ENCODE measurements around the gene COLEC12. TPM values are rescaled to one million over a fixed set of nuclear protein-coding genes. Genes with fewer than 3 reads are reported as not detected.

The COLEC12 gene
- total RNA-seq, 1 experiment from 2014 or later = not detected

DNA sequence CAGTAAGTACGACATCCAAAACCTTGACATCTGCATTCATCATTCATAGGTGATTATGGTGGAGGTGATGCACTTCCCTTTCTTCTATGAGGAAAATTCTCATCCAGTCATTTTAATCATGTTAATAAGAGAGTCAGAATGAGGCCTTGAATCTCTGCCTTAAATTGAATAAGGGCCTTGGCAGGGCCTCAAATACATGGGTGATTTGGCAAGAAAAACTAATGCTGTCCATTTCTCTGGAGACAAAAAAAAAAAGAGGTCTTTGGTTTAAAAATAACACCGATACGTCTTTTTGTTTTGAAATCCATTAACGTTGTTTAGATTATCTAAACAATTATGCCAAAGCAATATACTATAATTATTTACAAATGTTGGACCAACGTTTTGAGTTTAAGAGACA, 8.1 kb downstream of the COLEC12 start:
- H2AFZ ChIP-seq (ENCODE audit: low read depth, low read length, poor library complexity, severe bottlenecking) = no peak overlapping the region
- H3K27ac ChIP-seq (ENCODE audit: low read depth, low read length) = no peak overlapping the region
- no peak for ATAC-seq
- no TSS peak for BruUV-seq (replicated peaks)
- H3K4me1 ChIP-seq (ENCODE audit: control insufficient read depth in 1 of 2, insufficient read depth in 2 of 2, low read length in 2 of 2) = peaks cover 0 to 11% of the 10 kb centered on the region in 2 experiments; a peak in 2 of 4 replicates
- intact Hi-C loops (cut with micrococcal nuclease) = no loop called here
- no peak overlapping the region for H3K4me2 ChIP-seq (ENCODE audit: low read length)
- H3K36me3 ChIP-seq (ENCODE audit: control insufficient read depth in 1 of 2, insufficient read depth in 2 of 2, low read length in 2 of 2) = no peaks in the 10 kb centered on the region
- RAD21 ChIA-PET (ENCODE audit: low non-redundant PET in 1 of 2, low total read pairs in 2 of 2, uncharacterized antibody in 2 of 2, unreplicated experiment in 2 of 2) = no interaction called here
- H3K79me2 ChIP-seq (ENCODE audit: insufficient read depth, low read length) = no peaks in the 10 kb centered on the region
- H3K27me3 ChIP-seq (ENCODE audit: insufficient read depth, low read length) = peaks cover 20% of the 10 kb centered on the region; the same call in 1 of the 2 replicates
- no peak overlapping the region for H3K4me3 ChIP-seq (replicated peaks in 1 of 2; ENCODE audit: low read depth in 1 of 2, low read length in 2 of 2)
- no peak overlapping the region for H3K9ac ChIP-seq (ENCODE audit: low read length)
- H4K20me1 ChIP-seq (ENCODE audit: insufficient read depth) = no peaks in the 10 kb centered on the region
- no peaks in the 10 kb centered on the region for H3K9me2 ChIP-seq (ENCODE audit: insufficient read depth)
- CTCF ChIA-PET = no interaction called here
- no peak for TF ChIP-seq ZBTB33 (IDR thresholded peaks at IDR 0.05; ENCODE audit: extremely low read depth, insufficient replicate concordance, low read length)
- TF ChIP-seq TCF7L2 (IDR thresholded peaks at IDR 0.05; ENCODE audit: borderline replicate concordance, extremely low read depth, insufficient read depth, insufficient read length) = no peak
- no peak for TF ChIP-seq EZH2phosphoT487 (IDR thresholded peaks at IDR 0.05; ENCODE audit: borderline replicate concordance)
- no peak for TF ChIP-seq SIN3A (IDR thresholded peaks at IDR 0.05; ENCODE audit: low read depth)
- TF ChIP-seq, protein P1, sequence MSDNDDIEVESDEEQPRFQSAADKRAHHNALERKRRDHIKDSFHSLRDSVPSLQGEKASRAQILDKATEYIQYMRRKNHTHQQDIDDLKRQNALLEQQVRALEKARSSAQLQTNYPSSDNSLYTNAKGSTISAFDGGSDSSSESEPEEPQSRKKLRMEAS (IDR thresholded peaks at IDR 0.05) = no peak
- no peak for TF ChIP-seq FOSL1 (IDR thresholded peaks at IDR 0.05; ENCODE audit: low read depth)
- H3K9me3 ChIP-seq (ENCODE audit: control insufficient read depth in 1 of 2, insufficient read depth in 1 of 2, low read depth in 1 of 2, low read length in 2 of 2) = no peaks in the 10 kb centered on the region
- POLR2A ChIA-PET = no interaction called here
- no peak for DNase-seq (ENCODE audit: low read depth, low spot score)

GRCh38 chr18:490624-491023, 9.9 kb downstream of the COLEC12 start:
- H3K9me2 ChIP-seq (ENCODE audit: insufficient read depth) = no peaks in the 10 kb centered on the region
- POLR2A ChIA-PET = no interaction called here
- H3K4me3 ChIP-seq (replicated peaks in 1 of 2; ENCODE audit: low read depth in 1 of 2, low read length in 2 of 2) = no peak overlapping the region
- no peaks in the 10 kb centered on the region for H3K9me3 ChIP-seq (ENCODE audit: control insufficient read depth in 1 of 2, insufficient read depth in 1 of 2, low read depth in 1 of 2, low read length in 2 of 2)
- H4K20me1 ChIP-seq (ENCODE audit: insufficient read depth) = no peaks in the 10 kb centered on the region
- H3K4me2 ChIP-seq (ENCODE audit: low read length) = no peak overlapping the region
- DNase-seq (ENCODE audit: low read depth, low spot score) (no peak), ATAC-seq (no peak)
- intact Hi-C loops (cut with micrococcal nuclease) = no loop called here
- H3K27me3 ChIP-seq (ENCODE audit: insufficient read depth, low read length) = peaks cover 14% of the 10 kb centered on the region; the same call in 1 of the 2 replicates
- H3K79me2 ChIP-seq (ENCODE audit: insufficient read depth, low read length) = no peaks in the 10 kb centered on the region
- H3K4me1 ChIP-seq (ENCODE audit: control insufficient read depth in 1 of 2, insufficient read depth in 2 of 2, low read length in 2 of 2) = peaks cover 0 to 11% of the 10 kb centered on the region in 2 experiments; a peak in 2 of 4 replicates
- no peak overlapping the region for H3K27ac ChIP-seq (ENCODE audit: low read depth, low read length)
- RAD21 ChIA-PET (ENCODE audit: low non-redundant PET in 1 of 2, low total read pairs in 2 of 2, uncharacterized antibody in 2 of 2, unreplicated experiment in 2 of 2) = no interaction called here
- H3K36me3 ChIP-seq (ENCODE audit: control insufficient read depth in 1 of 2, insufficient read depth in 2 of 2, low read length in 2 of 2) = no peaks in the 10 kb centered on the region
- CTCF ChIA-PET = interaction anchor here (1.9 kb wide), 1 partner anchor 13 kb away, joined by 5 read pairs; no protein-coding TSS in a partner anchor
- H2AFZ ChIP-seq (ENCODE audit: low read depth, low read length, poor library complexity, severe bottlenecking) = no peak overlapping the region
- no peak overlapping the region for H3K9ac ChIP-seq (ENCODE audit: low read length)
- no TSS peak for BruUV-seq (replicated peaks)
- TF ChIP-seq REST (IDR thresholded peaks at IDR 0.05; ENCODE audit: low read depth) (no peak), JUND (IDR thresholded peaks at IDR 0.05) (no peak), ELF1 (IDR thresholded peaks at IDR 0.05; ENCODE audit: borderline replicate concordance, low read depth) (no peak), CEBPB (IDR thresholded peaks at IDR 0.05; ENCODE audit: low read depth) (no peak), EGR1 (IDR thresholded peaks at IDR 0.05; ENCODE audit: low read depth) (no peak), EZH2 (IDR thresholded peaks at IDR 0.05) (no peak), TCF7L2 (IDR thresholded peaks at IDR 0.05; ENCODE audit: borderline replicate concordance, extremely low read depth, insufficient read depth, insufficient read length) (no peak), RAD21 (IDR thresholded peaks at IDR 0.05; ENCODE audit: low read depth) (no peak), CBX3 (IDR thresholded peaks at IDR 0.05; ENCODE audit: low read depth) (no peak), POLR2A (IDR thresholded peaks at IDR 0.05; ENCODE audit: borderline replicate concordance, extremely low read depth, insufficient read depth, insufficient read length) (no peak), FOSL1 (IDR thresholded peaks at IDR 0.05; ENCODE audit: low read depth) (no peak), EZH2phosphoT487 (IDR thresholded peaks at IDR 0.05; ENCODE audit: borderline replicate concordance) (no peak), POLR2AphosphoS5 (IDR thresholded peaks at IDR 0.05; ENCODE audit: low read depth, low read length) (no peak), SIN3A (IDR thresholded peaks at IDR 0.05; ENCODE audit: low read depth) (no peak), SRF (IDR thresholded peaks at IDR 0.05; ENCODE audit: low read depth) (no peak)

All from HCT116 (cell line).